Stimulated activated CD8-positive, alpha-beta memory T cell treated with anti-CD3 and anti-CD28 coated beads, Interleukin-15, amount 100 ng/mL, for 48 hours (primary cell): ENCODE measurements around the gene PDGFA.

Experiments used
- DNase-seq, 2 donors: peaks; one replicate each; pipeline ENCODE4 v3.0.0-alpha.2; 2020; ENCODE audit warnings: low read depth in 2 of 2

The PDGFA gene

GRCh38 chr7:461453-462172, 58.0 kb downstream of the PDGFA start:
- no peak for DNase-seq

- DNase-seq = no peak
These were observed 58.6 kb downstream of the PDGFA start for GRCh38 chr7:461117-461452.

- DNase-seq = no peak
These were observed 59.1 kb downstream of the PDGFA start for GRCh38 chr7:460374-461116.

GRCh38 chr7:459584-460373, 59.9 kb downstream of the PDGFA start:
- DNase-seq = no peak

DNA sequence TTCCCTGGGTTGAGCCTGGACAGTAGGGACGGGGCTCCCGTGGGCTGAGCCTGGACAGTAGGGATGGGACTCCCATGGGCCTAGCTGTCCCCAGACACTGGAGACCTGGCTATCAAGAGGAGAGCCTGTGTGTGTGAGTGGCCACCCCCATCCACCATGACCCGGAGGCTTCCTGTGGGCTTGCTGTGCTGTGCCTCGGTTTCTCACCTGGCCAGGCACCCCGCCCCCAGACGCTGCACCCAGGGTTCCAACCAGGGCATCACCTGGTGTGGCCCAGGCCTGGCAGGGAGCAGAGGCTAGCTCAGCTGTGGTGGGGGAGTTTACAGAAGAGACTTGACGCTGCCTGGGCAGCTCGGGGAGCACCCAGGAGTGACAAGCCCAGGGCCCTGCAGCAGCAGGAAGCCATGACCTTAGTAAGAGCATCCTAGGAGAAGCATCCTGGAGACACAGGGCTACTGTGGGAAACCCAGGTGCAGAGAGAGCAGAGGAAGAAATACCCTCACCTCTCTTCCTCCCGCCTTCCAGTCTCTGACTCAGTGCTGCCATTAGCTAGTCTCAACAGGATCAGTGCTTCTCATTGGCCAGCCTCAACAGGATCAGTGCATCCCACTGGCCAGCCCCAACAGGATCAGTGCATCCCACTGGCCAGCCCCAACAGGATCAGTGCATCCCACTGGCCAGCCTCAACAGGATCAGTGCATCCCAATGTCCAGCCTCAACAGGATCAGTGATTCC, 61.0 kb downstream of the PDGFA start:
- DNase-seq = no peak

GRCh38 chr7:457814-458510, 61.7 kb downstream of the PDGFA start:
- DNase-seq = no peak

DNA sequence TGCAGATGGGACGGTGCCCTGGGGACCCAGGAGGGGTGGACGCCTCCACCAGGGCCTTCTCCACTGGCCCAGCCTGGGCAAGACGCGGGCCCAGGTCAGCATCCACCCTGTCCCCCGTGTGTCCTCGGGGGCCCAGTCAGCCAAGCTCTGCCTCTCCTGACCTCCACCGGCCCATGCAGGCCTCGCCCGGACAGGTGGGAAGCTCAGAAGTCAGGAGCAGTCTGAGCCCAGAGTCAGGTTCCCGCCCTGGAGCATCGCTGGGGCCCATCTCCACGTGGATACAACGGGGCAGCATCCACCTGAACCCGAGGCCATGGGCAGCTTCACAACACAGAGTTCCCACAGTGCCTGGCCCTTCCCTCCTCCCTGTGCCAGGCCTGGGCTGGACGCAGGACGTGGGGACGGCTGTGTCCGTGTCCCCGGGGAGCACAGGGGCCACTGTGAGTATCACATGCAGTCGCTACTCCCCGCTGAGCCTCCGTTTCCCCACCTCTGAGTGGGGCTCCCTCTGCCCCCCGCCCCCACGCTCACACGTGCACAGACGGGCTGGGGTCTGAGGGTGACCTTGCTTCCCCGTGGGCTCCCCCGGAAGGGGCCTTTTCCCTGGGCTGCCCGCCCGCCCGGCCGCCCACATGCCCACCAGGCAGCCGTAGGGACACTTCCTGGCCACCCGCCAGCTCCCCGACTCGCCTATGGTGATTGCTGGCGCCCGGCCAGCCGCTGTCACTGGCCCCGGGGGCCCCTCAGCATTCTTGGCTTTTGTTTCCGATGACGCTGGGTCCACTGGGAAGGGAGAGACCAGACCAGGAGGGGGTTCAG, 64.3 kb downstream of the PDGFA start:
- no peak for DNase-seq

DNA sequence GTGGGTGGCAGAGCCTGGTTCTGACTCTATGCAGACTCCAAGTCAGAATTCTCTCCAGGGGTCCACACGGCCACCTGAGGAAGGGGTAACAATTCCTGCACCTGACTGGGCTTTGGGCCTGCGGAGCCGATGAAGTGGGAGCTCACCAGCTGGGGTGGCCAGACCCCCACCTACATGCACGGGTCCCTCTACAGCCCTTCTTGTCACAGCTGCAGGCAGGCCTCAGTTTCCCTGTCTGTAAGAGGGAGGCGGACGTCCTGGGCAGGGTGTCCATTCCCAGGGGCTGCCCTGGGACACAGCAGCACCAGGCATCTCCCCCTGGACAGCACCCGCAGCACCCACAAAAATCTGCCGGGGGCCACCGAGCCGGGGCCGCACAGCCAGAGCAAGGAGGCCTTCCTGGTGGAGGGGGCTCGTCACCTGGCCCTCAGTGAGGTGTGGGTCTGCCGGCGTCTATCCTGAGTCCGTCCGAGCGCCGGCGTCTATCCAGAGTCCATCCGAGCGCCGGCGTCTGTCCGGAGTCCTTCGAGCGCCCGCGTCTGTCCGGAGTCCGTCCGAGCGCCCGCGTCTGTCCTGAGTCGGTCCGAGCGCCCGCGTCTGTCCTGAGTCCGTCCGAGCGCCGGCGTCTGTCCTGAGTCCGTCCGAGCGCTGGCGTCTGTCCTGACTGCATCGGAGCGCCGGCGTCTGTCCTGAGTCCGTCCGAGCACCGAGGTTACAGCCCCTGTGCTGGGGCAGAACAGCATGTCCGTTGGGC, 65.1 kb downstream of the PDGFA start:
- DNase-seq = no peak

- no peak for DNase-seq
These were observed 65.9 kb downstream of the PDGFA start for GRCh38 chr7:453597-454306.

GRCh38 chr7:452791-453455, 66.7 kb downstream of the PDGFA start:
- DNase-seq = no peak

GRCh38 chr7:452226-452751, 67.4 kb downstream of the PDGFA start:
- no peak for DNase-seq

DNA sequence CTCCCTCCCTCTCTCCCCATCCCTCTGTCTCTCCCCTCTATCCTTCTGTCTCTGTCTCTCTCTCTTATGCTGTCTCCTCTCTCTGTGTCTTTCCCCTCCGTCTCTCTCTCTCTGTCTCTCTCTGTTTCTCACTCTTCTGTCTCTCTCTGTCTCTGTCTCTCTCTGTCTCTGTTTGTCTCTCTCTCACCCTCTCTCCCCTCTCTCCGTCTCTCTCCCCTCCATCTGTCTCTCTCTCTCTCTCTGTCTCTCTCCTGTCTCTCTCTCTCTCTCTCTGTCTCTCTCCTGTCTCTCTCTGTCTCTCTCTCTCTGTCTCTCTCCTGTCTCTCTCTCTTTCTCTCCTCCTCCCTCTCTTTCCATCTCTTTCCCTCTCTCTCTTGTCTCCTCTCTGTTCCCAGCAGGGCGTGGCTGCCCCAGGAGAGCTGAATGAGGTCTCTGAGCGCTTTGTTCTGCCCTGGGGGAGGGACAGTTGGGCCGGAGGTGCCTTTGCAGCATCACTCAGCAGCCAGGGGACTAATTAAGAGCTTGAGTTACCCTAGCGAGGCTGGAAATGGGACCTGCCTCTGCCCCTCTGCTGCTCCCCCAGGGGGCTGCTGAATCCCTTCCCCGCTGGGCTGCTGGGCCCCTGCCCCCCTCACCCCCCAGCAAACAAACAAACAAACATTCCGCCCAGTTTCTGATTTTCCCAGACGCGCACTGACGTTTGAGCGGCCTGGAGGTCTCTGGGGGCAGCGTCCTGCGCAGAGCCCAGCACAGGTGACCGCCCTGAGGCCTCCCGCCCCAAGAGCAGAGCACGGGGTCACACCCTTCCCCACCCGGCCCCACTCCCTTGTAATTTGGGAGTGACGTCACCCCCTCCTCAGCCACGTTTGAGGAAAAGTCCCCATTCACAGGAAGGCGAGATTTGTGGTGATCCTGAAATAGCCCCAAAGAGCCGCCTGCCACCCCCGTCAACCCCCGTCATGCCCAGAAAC, 68.1 kb downstream of the PDGFA start:
- DNase-seq = no peak

GRCh38 chr7:450741-451140, 68.9 kb downstream of the PDGFA start:
- peak in 1 of 2 donors; percentile 12 for DNase-seq

DNA sequence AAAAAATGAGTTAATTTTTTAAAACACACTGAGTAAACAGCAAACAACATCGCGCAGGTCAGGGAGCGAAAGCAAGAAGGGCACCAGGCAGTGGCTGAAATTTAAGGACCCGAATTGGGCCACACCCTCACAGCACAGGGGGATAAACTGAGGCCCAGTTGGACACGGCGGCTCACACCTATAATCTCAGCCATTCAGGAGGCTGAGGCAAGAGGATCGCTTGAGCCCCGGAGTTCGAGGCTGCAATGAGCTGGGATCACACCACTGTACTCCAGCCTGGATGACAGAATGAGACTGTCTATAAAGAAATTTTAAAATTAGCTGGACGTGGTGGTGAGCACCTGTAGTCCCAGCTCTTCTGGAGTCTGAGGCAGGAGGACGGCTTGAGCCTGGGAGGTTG, 69.6 kb downstream of the PDGFA start:
- DNase-seq = no peak

DNA sequence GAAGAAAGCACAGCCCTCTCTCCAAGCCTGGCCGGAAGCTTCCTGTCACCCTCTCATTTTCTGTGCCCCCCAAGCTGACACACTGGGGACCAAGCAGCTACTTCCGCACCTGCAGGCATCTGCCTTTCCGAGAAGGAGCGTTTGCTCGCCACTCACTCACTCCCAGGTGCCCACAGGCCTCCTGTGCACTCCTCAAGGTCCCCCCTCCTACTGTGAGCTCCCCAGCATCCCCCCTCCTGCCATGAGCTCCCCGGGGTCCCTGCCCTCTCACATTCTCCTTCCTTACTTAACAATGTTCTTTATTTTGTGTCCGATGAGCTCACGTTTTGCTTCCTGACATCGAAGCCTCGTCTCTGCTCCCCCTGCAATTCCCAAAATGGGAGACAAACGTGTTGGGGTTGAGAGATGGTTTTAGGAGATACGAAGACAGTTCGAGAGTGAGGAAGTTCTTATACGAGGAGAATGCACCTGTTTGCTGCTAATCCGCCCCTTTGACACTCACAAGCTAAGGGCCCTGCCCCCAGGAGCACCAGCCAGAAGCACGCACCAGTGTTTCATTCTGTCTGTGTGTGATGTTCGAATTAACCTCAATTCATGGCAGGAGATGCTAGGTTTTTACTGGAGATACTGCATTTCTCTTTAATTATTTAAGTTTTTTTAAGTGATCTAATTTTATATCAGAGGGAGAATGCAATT, 70.2 kb downstream of the PDGFA start:
- no peak for DNase-seq

DNA sequence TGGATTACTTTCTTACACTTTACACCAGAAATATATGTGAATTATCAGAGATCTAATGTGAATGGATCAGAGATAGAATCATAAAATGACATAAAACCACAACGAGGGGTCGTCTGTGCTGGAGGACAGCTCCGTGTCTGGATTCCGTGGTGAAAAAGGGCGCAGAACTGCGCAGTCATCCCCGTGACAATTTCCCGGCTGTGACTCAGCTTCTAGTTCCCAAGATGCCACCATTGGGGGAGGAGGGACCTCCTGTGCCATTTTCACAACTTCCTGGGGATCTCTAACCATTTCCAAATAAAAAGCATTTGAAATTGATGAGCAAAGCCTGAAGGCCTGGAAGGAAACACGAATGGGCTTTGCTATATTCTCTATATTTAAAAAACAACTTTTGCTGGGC, 72.1 kb downstream of the PDGFA start:
- DNase-seq = no peak
